GM12875 (cell line): ENCODE results near the gene ARHGEF16.

Source experiments
- H3K4me3 ChIP-seq: one replicate; pipeline ENCODE4 v1.5.1; 2011; ENCODE audit warnings: low read depth, low read length, control low read depth
- TF ChIP-seq, protein P1 (sequence below): IDR thresholded peaks from 2 replicates; pipeline ENCODE4 v1.5.1; 2011; ENCODE audit warnings: low read depth, mild to moderate bottlenecking, control low read depth, inconsistent platforms, low read length, moderate library complexity, borderline replicate concordance; ENCODE audit not compliant: insufficient read depth

The ARHGEF16 gene

DNA sequence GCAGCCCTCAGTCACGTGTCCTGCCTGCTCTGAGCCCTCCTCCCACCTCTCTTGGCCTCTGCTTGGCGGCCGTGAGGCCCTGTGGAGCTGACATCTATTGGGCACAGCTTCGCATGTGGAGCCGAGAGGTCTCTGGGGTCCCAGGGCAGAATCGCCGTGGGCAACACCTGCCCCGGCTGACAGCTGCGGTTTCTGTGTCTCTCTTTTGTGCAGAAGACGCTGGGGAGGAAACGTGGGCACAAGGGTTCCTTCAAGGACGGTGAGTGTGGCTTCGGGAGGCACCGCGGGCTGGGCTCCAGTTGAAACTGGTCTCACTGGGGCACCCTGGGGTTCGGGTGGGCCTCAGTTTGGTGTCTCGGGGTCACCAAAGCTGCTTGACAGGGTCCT is 11.5 kb downstream of the ARHGEF16 start:
- no peak overlapping the region for H3K4me3 ChIP-seq
- TF ChIP-seq, protein P1, sequence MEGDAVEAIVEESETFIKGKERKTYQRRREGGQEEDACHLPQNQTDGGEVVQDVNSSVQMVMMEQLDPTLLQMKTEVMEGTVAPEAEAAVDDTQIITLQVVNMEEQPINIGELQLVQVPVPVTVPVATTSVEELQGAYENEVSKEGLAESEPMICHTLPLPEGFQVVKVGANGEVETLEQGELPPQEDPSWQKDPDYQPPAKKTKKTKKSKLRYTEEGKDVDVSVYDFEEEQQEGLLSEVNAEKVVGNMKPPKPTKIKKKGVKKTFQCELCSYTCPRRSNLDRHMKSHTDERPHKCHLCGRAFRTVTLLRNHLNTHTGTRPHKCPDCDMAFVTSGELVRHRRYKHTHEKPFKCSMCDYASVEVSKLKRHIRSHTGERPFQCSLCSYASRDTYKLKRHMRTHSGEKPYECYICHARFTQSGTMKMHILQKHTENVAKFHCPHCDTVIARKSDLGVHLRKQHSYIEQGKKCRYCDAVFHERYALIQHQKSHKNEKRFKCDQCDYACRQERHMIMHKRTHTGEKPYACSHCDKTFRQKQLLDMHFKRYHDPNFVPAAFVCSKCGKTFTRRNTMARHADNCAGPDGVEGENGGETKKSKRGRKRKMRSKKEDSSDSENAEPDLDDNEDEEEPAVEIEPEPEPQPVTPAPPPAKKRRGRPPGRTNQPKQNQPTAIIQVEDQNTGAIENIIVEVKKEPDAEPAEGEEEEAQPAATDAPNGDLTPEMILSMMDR, result no peak

DNA sequence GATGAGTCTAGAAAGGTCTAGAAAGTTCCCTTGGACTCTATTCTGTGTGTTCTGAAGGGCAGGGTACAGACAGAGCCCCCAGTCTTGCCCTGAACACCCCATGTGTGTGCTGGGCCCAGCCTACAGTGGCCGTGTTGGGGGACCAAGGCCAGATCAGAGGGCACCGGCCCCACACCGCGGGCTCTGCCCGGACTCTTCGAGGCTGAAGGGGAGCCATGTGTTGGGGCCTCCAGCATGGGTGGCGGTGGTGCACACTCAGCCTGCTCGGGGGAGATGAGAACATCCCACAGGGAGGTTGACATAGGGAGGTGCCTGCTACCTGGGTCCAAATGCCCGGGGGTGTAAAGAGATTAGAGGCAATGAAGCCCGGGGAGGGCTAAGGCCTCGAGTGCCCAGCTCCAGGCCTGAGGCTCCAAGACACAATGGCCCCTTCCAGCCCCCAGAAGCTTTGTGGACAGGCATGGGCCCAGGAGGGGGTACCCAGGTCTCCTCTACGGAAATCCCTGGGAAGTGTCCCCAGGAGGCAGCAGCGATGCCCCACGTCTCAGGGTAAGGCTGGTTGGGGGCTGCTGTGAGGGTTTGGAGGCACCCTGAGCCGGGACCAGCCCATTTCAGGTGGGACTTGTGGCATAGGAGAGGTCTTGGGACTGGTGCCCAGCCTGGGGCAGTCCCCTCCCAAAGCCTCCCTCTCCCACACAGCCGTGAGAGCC is 12.1 kb downstream of the ARHGEF16 start:
- TF ChIP-seq, protein P1, result no peak
- no peak overlapping the region for H3K4me3 ChIP-seq

DNA sequence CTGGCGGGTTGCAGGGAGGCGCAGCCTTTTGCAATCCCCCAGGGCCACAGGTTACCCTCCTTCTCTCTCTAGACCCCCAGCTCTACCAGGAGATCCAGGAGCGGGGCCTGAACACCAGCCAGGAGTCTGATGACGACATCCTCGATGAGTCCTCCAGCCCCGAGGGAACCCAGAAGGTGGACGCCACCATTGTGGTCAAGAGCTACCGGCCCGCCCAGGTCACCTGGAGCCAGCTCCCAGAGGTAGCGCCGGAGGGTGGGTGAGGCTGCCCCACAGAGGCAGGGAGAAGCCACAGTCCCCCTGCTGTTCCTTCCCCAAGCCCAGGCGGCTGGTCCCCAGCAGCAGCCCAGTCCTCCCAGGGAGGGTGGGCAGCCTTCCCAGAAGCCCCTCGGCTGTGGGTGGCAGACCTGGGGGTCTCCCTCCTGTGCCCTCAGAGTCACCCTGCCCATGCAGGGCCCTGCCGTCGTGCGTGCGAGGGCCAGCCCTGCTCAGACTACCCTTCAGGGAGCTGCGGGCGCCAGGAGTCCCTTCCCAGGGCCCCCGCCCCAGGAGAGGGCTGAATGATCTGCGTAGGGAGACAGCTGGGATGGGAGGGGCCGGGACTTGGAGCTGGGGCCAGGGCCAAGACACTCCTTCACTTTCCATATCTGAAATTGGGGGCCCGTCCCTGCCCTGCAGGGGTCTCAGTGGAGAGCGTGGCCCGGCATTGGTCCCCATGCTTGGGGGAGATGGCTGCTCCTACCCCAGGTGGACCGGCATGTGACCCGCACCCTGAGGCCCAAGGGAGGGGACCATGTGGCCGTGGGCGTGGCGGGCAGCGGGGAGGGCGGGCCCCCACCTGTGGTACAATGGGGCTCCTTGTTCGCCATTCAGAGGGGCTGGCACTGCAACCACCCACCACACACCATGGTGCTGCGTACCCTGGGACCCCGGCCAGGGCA is 12.9 kb downstream of the ARHGEF16 start:
- TF ChIP-seq, protein P1, result no peak

GRCh38 chr1:3468236-3469103 is 14.0 kb downstream of the ARHGEF16 start:
- TF ChIP-seq, protein P1, result no peak
- no peak overlapping the region for H3K4me3 ChIP-seq

More for the DNA sequence above, 12.9 kb downstream of the ARHGEF16 start:
- no peak overlapping the region for H3K4me3 ChIP-seq

- no peak overlapping the region for H3K4me3 ChIP-seq
- TF ChIP-seq, protein P1, result no peak
Measured at GRCh38 chr1:3469104-3469848, 14.8 kb downstream of the ARHGEF16 start.
